ENCODE results near the gene WT1.

The WT1 gene

DNA sequence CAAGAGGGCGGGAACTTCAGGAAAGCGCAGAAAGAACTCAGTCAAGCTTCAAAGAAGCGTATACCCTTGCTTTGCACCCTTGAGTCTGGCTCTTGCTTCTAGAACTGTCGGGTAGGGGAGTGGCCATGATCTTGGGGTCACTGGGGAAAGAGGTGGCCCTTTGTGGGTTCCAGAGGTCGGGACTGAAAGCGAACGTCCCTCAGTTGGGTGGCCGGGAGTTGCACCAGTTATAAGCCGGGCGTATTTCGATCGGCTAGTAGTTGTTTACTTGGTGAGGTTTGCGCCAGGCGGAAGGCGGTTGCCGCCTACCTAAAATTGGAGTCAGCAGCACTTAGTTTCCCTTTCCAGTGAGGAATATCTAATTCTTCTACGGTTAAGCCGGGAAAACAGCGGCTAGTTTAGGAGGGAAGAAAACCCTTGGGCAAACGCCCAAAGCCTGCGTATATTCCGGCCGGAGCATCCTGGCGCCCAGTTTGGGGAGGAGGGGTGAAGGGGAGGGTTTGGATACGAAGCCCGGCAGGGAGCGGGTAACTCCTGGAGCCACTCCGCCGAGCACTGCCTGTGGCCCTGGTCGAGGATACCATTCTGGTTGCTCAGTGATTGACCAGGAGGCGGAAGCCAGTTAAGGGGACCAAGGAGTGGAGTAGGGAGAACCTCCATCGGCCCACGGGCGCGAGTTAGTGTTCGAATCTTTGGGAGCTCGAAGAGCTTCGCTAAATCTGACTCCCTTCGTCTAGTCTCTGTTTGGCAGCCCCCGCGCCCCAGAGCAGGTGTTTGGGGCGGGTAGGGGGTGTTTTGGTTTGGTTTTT lies 807 bp upstream of the WT1 start:
- H3K4me3 ChIP-seq (replicated peaks; ENCODE audit: low read depth, low read length) = no peak overlapping the region
- no peak for DNase-seq (ENCODE audit: extremely low read depth, low read depth)
- TF ChIP-seq CTCF (IDR thresholded peaks at IDR 0.05; ENCODE audit: low read depth, low read length, missing control alignments) = no peak

DNA sequence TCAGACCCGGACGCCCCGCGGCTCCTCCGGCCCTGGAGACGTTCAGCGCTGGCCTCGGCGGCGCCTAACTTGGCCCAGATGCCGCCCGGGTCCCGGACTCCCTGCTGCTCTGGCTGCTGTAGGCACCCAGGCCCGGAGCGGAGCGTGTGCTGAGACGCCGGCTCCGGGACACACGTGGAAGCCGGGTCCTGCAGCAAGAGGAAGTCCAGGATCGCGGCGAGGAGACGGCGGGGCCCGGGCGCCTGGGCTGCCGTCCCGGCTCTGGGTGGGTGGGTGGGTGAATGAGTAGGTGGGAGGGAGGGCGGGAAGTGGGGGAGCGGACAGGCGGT lies 223 bp downstream of the WT1 start:
- no peak for DNase-seq (ENCODE audit: extremely low read depth, low read depth)
- H3K4me3 ChIP-seq (replicated peaks; ENCODE audit: low read depth, low read length) = no peak overlapping the region
- no peak for TF ChIP-seq CTCF (IDR thresholded peaks at IDR 0.05; ENCODE audit: low read depth, low read length, missing control alignments)

GRCh38 chr11:32434356-32435151 lies 785 bp downstream of the WT1 start:
- no peak for DNase-seq (ENCODE audit: extremely low read depth, low read depth)
- no peak for TF ChIP-seq CTCF (IDR thresholded peaks at IDR 0.05; ENCODE audit: low read depth, low read length, missing control alignments)
- no peak overlapping the region for H3K4me3 ChIP-seq (replicated peaks; ENCODE audit: low read depth, low read length)

DNA sequence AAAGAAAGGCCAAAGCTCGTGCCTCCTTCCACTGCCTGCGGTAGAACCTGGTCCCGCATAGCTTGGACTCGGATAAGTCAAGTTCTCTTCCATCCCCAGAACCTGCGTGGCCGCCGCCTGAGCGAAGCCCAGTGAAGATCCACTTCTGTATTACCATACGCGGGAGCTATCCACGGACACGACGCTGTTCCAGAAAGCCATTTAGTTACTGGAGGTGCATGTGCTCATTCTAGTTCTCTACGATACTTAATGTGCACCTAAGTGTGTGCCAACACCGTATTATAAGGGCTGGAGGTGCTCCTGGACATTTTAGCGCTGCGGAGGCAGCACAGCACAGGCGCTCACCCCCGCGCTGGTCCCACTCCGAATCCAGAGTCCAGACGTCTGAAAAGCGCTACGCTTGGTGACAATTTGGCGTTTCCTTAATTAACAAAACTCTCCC lies 1.4 kb downstream of the WT1 start:
- no peak for DNase-seq (ENCODE audit: extremely low read depth, low read depth)
- no peak for TF ChIP-seq CTCF (IDR thresholded peaks at IDR 0.05; ENCODE audit: low read depth, low read length, missing control alignments)
- H3K4me3 ChIP-seq (replicated peaks; ENCODE audit: low read depth, low read length) = no peak overlapping the region

DNA sequence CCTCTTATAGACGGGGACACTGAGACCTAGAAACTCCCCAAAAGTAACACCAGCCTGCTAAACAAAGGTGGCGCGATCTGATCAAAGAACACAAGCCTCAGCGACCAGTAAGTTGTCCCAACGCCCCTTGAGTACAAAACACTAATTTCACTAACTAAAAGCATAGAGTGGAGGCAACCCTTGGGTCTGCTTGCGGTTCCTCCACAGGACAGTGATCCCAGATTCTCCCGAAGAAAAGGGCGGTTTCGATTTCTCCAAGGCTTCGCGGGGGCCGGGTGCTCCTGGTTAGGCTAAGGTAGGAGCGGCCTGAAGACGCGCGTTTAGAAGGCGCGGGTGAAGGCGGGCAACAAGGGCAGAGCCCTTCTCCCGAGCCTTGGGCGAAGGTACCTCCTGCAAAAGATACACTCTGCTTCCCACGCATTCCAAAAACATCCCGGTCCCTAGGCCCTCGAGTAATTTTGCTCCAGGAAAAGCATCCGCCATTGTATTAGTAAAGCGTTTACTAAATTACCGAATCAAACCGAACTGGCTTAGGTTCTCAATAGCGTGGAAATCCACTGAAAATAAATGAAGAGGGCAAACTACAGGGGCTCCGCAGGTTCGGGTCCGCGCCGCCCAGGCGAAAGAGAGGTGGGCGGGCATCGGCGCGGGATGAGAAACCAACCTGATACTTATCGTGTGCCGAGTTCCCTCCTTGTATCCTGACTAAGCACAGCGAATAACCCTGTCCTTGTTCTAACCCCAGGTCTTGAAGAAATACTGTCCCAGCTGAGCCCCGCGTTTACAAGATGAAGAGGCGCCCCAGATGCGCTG lies 2.0 kb downstream of the WT1 start:
- H3K4me3 ChIP-seq (replicated peaks; ENCODE audit: low read depth, low read length) = no peak overlapping the region
- no peak for TF ChIP-seq CTCF (IDR thresholded peaks at IDR 0.05; ENCODE audit: low read depth, low read length, missing control alignments)
- DNase-seq (ENCODE audit: extremely low read depth, low read depth) = no peak

- no peak overlapping the region for H3K4me3 ChIP-seq (replicated peaks; ENCODE audit: low read depth, low read length)
- no peak for TF ChIP-seq CTCF (IDR thresholded peaks at IDR 0.05; ENCODE audit: low read depth, low read length, missing control alignments)
- no peak for DNase-seq (ENCODE audit: extremely low read depth, low read depth)
Observed at GRCh38 chr11:32432565-32432964, 2.8 kb downstream of the WT1 start.
